ENCODE results near the gene ITPR2. TPM values are rescaled to one million over a fixed set of nuclear protein-coding genes. Genes with fewer than 3 reads are reported as not detected.

ITPR2 gene
- total RNA-seq, 1 experiment from 2014 or later, result 4.0 TPM

DNA sequence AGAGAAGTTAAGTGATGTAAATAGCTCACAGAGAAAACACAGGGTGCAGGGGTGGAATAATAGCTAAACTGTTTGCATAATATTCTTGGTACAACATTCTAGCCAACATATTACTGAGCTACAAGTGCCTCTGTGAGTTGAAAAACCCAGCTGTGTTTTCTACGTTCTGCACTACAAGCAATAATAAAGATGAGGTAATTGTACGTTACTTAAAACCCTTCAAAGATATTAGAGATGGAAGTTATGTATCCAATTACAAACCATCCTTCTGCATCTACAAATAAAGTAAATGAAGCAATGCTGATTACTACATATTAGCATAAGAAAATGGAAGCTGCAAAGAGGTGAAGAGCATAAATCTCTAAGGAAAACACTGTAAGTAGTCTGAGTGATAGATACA, 366.3 kb downstream of the ITPR2 start:
- DNase-seq, result no peak
- H3K4me1 ChIP-seq (ENCODE audit: insufficient read depth, low read length), result no peaks in the 10 kb centered on the region
- no peak overlapping the region for H3K9ac ChIP-seq (ENCODE audit: low read length)
- H3K27ac ChIP-seq (ENCODE audit: low read length), result no peak overlapping the region
- H3K4me2 ChIP-seq (ENCODE audit: low read length), result no peak overlapping the region
- H4K20me1 ChIP-seq (ENCODE audit: low read length), result no peaks in the 10 kb centered on the region
- no peaks in the 10 kb centered on the region for H3F3A ChIP-seq (ENCODE audit: low read length, unreplicated experiment)
- H3K4me3 ChIP-seq (ENCODE audit: low read length), result no peak overlapping the region
- BruUV-seq (replicated peaks), result no TSS peak
- intact Hi-C loops (cut with micrococcal nuclease), result no loop called here
- TF ChIP-seq, protein P1, sequence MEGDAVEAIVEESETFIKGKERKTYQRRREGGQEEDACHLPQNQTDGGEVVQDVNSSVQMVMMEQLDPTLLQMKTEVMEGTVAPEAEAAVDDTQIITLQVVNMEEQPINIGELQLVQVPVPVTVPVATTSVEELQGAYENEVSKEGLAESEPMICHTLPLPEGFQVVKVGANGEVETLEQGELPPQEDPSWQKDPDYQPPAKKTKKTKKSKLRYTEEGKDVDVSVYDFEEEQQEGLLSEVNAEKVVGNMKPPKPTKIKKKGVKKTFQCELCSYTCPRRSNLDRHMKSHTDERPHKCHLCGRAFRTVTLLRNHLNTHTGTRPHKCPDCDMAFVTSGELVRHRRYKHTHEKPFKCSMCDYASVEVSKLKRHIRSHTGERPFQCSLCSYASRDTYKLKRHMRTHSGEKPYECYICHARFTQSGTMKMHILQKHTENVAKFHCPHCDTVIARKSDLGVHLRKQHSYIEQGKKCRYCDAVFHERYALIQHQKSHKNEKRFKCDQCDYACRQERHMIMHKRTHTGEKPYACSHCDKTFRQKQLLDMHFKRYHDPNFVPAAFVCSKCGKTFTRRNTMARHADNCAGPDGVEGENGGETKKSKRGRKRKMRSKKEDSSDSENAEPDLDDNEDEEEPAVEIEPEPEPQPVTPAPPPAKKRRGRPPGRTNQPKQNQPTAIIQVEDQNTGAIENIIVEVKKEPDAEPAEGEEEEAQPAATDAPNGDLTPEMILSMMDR (conservative IDR thresholded peaks at IDR 0.05; ENCODE audit: low read depth, low read length), result no peak
- TF ChIP-seq EZH2 (IDR thresholded peaks at IDR 0.05; ENCODE audit: low read length, unreplicated experiment), result no peak
- TF ChIP-seq EZH2phosphoT487 (IDR thresholded peaks at IDR 0.05; ENCODE audit: borderline replicate concordance, low read length), result no peak
- ChIA-PET CTCF (interaction anchor here (0.6 to 1.6 kb wide), 2 partner anchors 146 to 348 kb away, joined by 4 to 8 read pairs; no protein-coding TSS in a partner anchor), POLR2A (ENCODE audit: unreplicated experiment) (interaction anchor here (0.6 kb wide), 1 partner anchor 21 kb away, joined by 6 read pairs; no protein-coding TSS in a partner anchor)
- no peaks in the 10 kb centered on the region for H3K27me3 ChIP-seq (ENCODE audit: low read length)
- H3K79me2 ChIP-seq (ENCODE audit: low read length), result no peaks in the 10 kb centered on the region
- no peaks in the 10 kb centered on the region for H3K9me3 ChIP-seq (ENCODE audit: low read length)
- no peak for ATAC-seq
- H3K9me2 ChIP-seq (replicated peaks; ENCODE audit: low read length), result no peaks in the 10 kb centered on the region
- no peak overlapping the region for H2AFZ ChIP-seq (ENCODE audit: low read length)
- H3K36me3 ChIP-seq (ENCODE audit: low read depth, low read length), result no peaks in the 10 kb centered on the region

DNA sequence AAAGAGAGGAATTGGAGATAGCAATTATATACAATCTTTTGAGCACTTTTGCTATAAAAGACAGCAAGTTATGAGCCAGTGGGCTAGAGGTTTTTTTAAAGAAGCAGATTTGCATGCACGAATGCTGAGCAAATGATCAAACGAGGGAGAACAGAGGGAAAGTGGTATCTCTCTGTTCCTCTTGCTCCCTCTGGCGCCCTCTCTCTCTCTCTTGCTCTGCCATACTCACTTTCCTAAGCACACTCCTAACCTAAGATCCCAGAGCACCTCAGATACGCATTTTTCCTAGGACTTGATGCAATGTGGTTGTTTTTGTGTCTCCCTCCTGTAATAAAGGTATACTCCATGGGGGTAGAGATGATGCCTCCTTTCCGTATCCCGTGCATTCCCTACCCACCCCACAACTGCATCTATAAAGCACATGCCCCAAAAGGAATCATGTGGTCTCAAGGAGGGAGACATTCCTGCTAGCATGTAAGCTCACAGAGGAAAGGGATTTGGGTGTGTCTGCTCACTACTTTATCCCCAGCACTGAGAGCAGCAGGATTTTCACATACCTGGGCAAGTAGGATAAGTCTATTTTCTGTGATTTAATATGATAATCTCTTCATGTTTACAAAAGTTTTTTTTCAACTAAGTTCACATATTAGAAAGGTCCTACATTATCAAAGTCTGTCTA, 367.4 kb downstream of the ITPR2 start:
- POLR2A ChIA-PET (ENCODE audit: unreplicated experiment), result no interaction called here
- ATAC-seq (peak; percentile 58; the same call in 1 of the 2 replicates), DNase-seq (peak; percentile 52)
- no peak overlapping the region for H2AFZ ChIP-seq (ENCODE audit: low read length)
- H3K36me3 ChIP-seq (ENCODE audit: low read depth, low read length), result no peaks in the 10 kb centered on the region
- no peaks in the 10 kb centered on the region for H4K20me1 ChIP-seq (ENCODE audit: low read length)
- H3K4me3 ChIP-seq (ENCODE audit: low read length), result no peak overlapping the region
- no peaks in the 10 kb centered on the region for H3F3A ChIP-seq (ENCODE audit: low read length, unreplicated experiment)
- no peaks in the 10 kb centered on the region for H3K9me2 ChIP-seq (replicated peaks; ENCODE audit: low read length)
- BruUV-seq (replicated peaks), result no TSS peak
- H3K9ac ChIP-seq (ENCODE audit: low read length), result no peak overlapping the region
- H3K79me2 ChIP-seq (ENCODE audit: low read length), result no peaks in the 10 kb centered on the region
- H3K9me3 ChIP-seq (ENCODE audit: low read length), result no peaks in the 10 kb centered on the region
- CTCF ChIA-PET, result interaction anchor here (1.6 kb wide), 1 partner anchor 347 kb away, joined by 8 read pairs; no protein-coding TSS in a partner anchor
- no peak overlapping the region for H3K27ac ChIP-seq (ENCODE audit: low read length)
- no peak overlapping the region for H3K4me2 ChIP-seq (ENCODE audit: low read length)
- no peaks in the 10 kb centered on the region for H3K27me3 ChIP-seq (ENCODE audit: low read length)
- intact Hi-C loops (cut with micrococcal nuclease), result no loop called here
- TF ChIP-seq EZH2phosphoT487 (IDR thresholded peaks at IDR 0.05; ENCODE audit: borderline replicate concordance, low read length), result no peak
- TF ChIP-seq, protein P1 (conservative IDR thresholded peaks at IDR 0.05; ENCODE audit: low read depth, low read length), result peak; percentile 67
- no peaks in the 10 kb centered on the region for H3K4me1 ChIP-seq (ENCODE audit: insufficient read depth, low read length)

DNA sequence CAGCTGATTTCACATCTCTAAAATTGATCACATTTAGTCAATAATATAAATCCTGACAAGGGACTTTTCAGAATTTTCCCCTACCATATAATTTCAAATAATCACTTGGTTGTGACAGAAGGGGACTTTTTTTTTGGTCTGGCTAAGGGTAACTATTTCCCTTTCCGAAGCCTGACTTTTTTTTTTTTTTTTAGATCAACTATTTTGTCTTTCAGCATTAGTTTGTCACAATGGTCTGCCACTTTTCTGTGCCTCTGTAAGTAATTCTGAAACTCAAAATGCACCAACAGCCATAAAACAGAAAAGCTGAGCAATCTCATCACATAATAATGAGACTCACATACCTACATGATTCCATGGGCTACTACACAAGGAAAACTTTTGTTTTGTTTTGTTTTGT, 371.2 kb downstream of the ITPR2 start:
- H3K4me3 ChIP-seq (ENCODE audit: low read length), result no peak overlapping the region
- no peaks in the 10 kb centered on the region for H3K27me3 ChIP-seq (ENCODE audit: low read length)
- H3K4me1 ChIP-seq (ENCODE audit: insufficient read depth, low read length), result no peaks in the 10 kb centered on the region
- intact Hi-C loops (cut with micrococcal nuclease), result no loop called here
- no peak overlapping the region for H2AFZ ChIP-seq (ENCODE audit: low read length)
- no peaks in the 10 kb centered on the region for H3K9me3 ChIP-seq (ENCODE audit: low read length)
- no peaks in the 10 kb centered on the region for H3K9me2 ChIP-seq (replicated peaks; ENCODE audit: low read length)
- no peak overlapping the region for H3K4me2 ChIP-seq (ENCODE audit: low read length)
- H3K79me2 ChIP-seq (ENCODE audit: low read length), result no peaks in the 10 kb centered on the region
- H3K27ac ChIP-seq (ENCODE audit: low read length), result no peak overlapping the region
- H3K9ac ChIP-seq (ENCODE audit: low read length), result no peak overlapping the region
- H3K36me3 ChIP-seq (ENCODE audit: low read depth, low read length), result no peaks in the 10 kb centered on the region
- BruUV-seq (replicated peaks), result no TSS peak
- H4K20me1 ChIP-seq (ENCODE audit: low read length), result no peaks in the 10 kb centered on the region
- TF ChIP-seq EZH2 (IDR thresholded peaks at IDR 0.05; ENCODE audit: low read length, unreplicated experiment), result no peak
- no peak for TF ChIP-seq EZH2phosphoT487 (IDR thresholded peaks at IDR 0.05; ENCODE audit: borderline replicate concordance, low read length)
- no peaks in the 10 kb centered on the region for H3F3A ChIP-seq (ENCODE audit: low read length, unreplicated experiment)
- ChIA-PET POLR2A (ENCODE audit: unreplicated experiment) (interaction anchor here (0.6 kb wide), 1 partner anchor 505 kb away, joined by 3 read pairs; no protein-coding TSS in a partner anchor), CTCF (no interaction called here)
- no peak for DNase-seq
- ATAC-seq, result no peak

All from PC-3 (cell line).